Measurements from ENCODE around the gene MRAS. TPM values are rescaled to one million over a fixed set of nuclear protein-coding genes. Genes with fewer than 3 reads are reported as not detected.

Gene MRAS
- total RNA-seq, 1 experiment from 2014 or later, result 0.77 TPM

DNA sequence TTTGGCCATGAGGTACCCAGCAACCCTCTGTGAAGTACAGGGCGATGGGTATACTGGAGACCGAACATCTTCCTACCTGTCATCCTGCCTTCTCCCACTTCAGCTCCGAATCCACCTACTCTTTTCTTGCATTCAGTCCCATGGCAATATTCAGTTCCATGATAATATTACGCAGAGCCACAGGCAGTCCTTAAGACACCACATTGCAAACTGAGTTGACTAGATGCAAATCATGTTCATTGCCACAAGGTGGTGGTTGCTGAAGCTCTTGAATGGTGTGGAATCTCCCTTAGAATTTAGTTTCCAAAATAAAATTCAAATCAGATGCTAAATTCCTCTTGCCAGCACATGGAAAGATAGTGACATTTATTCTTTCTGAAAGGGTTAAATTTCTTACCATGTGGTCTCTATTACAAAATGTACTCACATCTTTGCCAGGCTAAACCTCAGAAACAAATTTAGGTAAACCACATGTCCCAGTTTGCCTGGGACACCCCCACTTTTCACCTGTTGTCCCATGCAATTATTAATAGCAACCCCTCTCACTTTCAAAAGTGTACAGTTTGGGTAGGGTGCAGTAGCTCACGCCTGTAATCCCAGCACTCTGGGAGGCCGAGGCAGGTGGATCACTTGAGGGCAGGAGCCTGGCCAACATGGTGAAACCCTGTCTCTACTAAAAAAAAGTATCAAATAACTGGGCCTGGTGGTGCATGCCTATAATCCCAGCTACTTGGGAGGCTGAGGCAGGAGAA is 17.1 kb upstream of the MRAS start:
- intact Hi-C loops (cut with micrococcal nuclease; ENCODE audit: unreplicated experiment), result loop anchor here (5.0 kb wide), 1 partner anchor 144 kb away; the partner anchor contains the start of gene ARMC8
- DNase-seq (ENCODE audit: low spot score), result peak; percentile 18
- Histone ChIP-seq H3K4me1 (ENCODE audit: insufficient read depth, low read length, poor library complexity, severe bottlenecking) (peaks cover 6% of the 10 kb centered on the region), H3K27me3 (replicated peaks; ENCODE audit: insufficient read depth, low read depth, low read length, poor library complexity) (peaks cover 10% of the 10 kb centered on the region), H3K9me3 (ENCODE audit: low read depth, low read length, poor library complexity, severe bottlenecking) (no peaks in the 10 kb centered on the region), H3K27ac (ENCODE audit: low read depth, low read length, poor library complexity, severe bottlenecking) (no peak overlapping the region), H3K36me3 (ENCODE audit: insufficient read depth, low read length, poor library complexity, severe bottlenecking) (no peaks in the 10 kb centered on the region), H3K4me3 (ENCODE audit: low read depth, low read length, poor library complexity, severe bottlenecking) (no peak overlapping the region)
- CTCF ChIA-PET, result interaction anchor here (0.6 kb wide), 2 partner anchors 605 to 1276 kb away, joined by 3 to 7 read pairs; no protein-coding TSS in a partner anchor
- BruUV-seq (replicated peaks), result no TSS peak
- TF ChIP-seq, protein P1, sequence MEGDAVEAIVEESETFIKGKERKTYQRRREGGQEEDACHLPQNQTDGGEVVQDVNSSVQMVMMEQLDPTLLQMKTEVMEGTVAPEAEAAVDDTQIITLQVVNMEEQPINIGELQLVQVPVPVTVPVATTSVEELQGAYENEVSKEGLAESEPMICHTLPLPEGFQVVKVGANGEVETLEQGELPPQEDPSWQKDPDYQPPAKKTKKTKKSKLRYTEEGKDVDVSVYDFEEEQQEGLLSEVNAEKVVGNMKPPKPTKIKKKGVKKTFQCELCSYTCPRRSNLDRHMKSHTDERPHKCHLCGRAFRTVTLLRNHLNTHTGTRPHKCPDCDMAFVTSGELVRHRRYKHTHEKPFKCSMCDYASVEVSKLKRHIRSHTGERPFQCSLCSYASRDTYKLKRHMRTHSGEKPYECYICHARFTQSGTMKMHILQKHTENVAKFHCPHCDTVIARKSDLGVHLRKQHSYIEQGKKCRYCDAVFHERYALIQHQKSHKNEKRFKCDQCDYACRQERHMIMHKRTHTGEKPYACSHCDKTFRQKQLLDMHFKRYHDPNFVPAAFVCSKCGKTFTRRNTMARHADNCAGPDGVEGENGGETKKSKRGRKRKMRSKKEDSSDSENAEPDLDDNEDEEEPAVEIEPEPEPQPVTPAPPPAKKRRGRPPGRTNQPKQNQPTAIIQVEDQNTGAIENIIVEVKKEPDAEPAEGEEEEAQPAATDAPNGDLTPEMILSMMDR (conservative IDR thresholded peaks at IDR 0.05; ENCODE audit: low read depth, low read length), result peak; percentile 25; the same call in 1 of the 2 replicates
- no peak for TF ChIP-seq EZH2 (IDR thresholded peaks at IDR 0.05; ENCODE audit: borderline replicate concordance, low read depth, low read length, poor library complexity, severe bottlenecking)
- POLR2A ChIA-PET (ENCODE audit: low non-redundant PET), result interaction anchor here (0.8 kb wide), 1 partner anchor 117 kb away, joined by 3 read pairs; no protein-coding TSS in a partner anchor

DNA sequence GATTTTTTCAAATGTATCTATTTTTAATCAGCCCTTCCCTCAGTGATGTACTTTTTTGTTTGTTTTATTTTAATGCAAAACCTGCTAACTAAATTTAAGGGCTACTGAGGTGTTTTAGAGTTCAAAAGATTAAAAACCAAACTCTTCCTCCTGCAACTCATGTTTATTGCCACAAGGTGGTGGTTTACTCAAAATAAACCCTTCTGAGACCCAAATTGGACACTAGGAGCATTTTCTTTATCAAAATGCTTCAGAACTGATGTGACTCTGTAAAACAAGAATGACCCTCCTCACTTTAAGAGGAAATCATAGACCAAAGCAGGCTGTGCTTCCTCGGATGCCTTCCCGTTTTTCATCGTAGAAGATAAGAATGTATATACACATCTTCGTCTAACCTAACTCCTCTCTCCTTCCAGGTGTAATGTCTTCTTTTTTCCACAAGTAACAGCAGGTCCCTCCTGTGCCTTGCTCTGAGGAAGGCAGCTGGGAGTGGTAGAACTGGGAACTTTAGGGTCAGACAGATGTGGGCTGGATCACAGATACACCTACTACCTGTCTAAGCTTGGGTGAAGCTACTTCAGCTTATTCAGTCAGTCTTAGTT is 15.8 kb upstream of the MRAS start:
- no peak overlapping the region for H3K4me3 ChIP-seq (ENCODE audit: low read depth, low read length, poor library complexity, severe bottlenecking)
- DNase-seq (ENCODE audit: low spot score), result peak; percentile 44
- intact Hi-C loops (cut with micrococcal nuclease; ENCODE audit: unreplicated experiment), result loop anchor here (2.0 to 5.0 kb wide), 2 partner anchors 94 to 145 kb away; partner anchors contain the start of gene ARMC8
- no TSS peak for BruUV-seq (replicated peaks)
- TF ChIP-seq EZH2 (IDR thresholded peaks at IDR 0.05; ENCODE audit: borderline replicate concordance, low read depth, low read length, poor library complexity, severe bottlenecking), result no peak
- TF ChIP-seq, protein P1 (conservative IDR thresholded peaks at IDR 0.05; ENCODE audit: low read depth, low read length), result peak; percentile 59
- H3K27ac ChIP-seq (ENCODE audit: low read depth, low read length, poor library complexity, severe bottlenecking), result no peak overlapping the region
- H3K4me1 ChIP-seq (ENCODE audit: insufficient read depth, low read length, poor library complexity, severe bottlenecking), result peaks cover 6% of the 10 kb centered on the region
- no peaks in the 10 kb centered on the region for H3K36me3 ChIP-seq (ENCODE audit: insufficient read depth, low read length, poor library complexity, severe bottlenecking)
- CTCF ChIA-PET, result no interaction called here
- POLR2A ChIA-PET (ENCODE audit: low non-redundant PET), result no interaction called here
- H3K27me3 ChIP-seq (replicated peaks; ENCODE audit: insufficient read depth, low read depth, low read length, poor library complexity), result peaks cover 10% of the 10 kb centered on the region
- no peaks in the 10 kb centered on the region for H3K9me3 ChIP-seq (ENCODE audit: low read depth, low read length, poor library complexity, severe bottlenecking)

DNA sequence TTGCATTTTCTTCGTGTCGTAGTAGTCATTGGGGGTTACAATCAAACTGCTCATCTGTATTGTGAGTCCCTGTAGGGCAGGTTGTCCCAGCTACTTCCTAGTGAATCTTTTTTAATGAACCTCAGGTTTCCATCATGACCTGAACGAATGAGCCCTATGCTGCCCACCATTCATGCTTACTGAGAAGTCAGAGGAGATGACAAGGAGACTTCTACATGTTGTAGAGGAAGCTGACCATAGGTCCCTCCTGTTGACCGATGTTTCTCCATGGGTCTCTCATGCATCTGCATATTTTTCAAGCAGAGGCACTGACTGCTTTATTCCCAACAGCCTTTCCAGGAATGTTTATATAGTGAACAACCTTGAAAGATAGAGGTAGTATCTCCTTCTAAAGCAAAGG is 13.8 kb upstream of the MRAS start:
- DNase-seq (ENCODE audit: low spot score), result no peak
- BruUV-seq (replicated peaks), result no TSS peak
- TF ChIP-seq, protein P1 (conservative IDR thresholded peaks at IDR 0.05; ENCODE audit: low read depth, low read length), result no peak
- no peak for TF ChIP-seq EZH2 (IDR thresholded peaks at IDR 0.05; ENCODE audit: borderline replicate concordance, low read depth, low read length, poor library complexity, severe bottlenecking)
- H3K4me1 ChIP-seq (ENCODE audit: insufficient read depth, low read length, poor library complexity, severe bottlenecking), result no peaks in the 10 kb centered on the region
- POLR2A ChIA-PET (ENCODE audit: low non-redundant PET), result no interaction called here
- H3K27me3 ChIP-seq (replicated peaks; ENCODE audit: insufficient read depth, low read depth, low read length, poor library complexity), result peaks cover 10% of the 10 kb centered on the region
- CTCF ChIA-PET, result interaction anchor here (0.6 kb wide), 1 partner anchor 140 kb away, joined by 4 read pairs; no protein-coding TSS in a partner anchor
- intact Hi-C loops (cut with micrococcal nuclease; ENCODE audit: unreplicated experiment), result loop anchor here (5.0 kb wide), 1 partner anchor 147 kb away; the partner anchor contains the start of gene ARMC8
- H3K36me3 ChIP-seq (ENCODE audit: insufficient read depth, low read length, poor library complexity, severe bottlenecking), result no peaks in the 10 kb centered on the region
- no peak overlapping the region for H3K27ac ChIP-seq (ENCODE audit: low read depth, low read length, poor library complexity, severe bottlenecking)
- no peak overlapping the region for H3K4me3 ChIP-seq (ENCODE audit: low read depth, low read length, poor library complexity, severe bottlenecking)
- no peaks in the 10 kb centered on the region for H3K9me3 ChIP-seq (ENCODE audit: low read depth, low read length, poor library complexity, severe bottlenecking)

Measured in A673 (cell line).